CD4-positive, alpha-beta T cell treated with Interleukin-10 for 1 hour (primary cell): ENCODE results near the gene SP4.
"Not testable (repeated sequence)": the region's sequence is repeated elsewhere in the genome, so short reads cannot be mapped to it uniquely, and the experiment has no call there.

Source experiments
- DNase-seq: peaks from one replicate; pipeline ENCODE4 v3.0.0-alpha.2; 2020

SP4 gene

DNA sequence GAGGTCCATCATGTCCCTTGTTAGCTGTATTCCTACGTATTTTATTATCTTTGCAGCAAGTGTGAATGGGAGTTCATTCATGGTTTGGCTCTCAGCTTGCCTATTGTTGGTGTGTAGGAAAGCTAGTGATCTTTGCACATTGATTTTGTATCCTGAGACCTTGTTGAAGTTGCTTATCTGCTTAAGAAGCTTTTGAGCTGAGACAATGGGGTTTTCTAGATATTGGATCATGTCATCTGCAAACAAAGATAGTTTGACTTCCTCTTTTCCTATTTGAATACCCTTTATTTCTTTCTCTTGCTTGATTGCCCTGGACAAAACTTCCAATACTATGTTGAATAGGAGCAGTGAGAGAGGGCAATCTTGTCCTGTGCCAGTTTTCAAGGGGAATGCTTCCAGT, 104.6 kb downstream of the SP4 start:
- DNase-seq: not testable (repeated sequence)

DNA sequence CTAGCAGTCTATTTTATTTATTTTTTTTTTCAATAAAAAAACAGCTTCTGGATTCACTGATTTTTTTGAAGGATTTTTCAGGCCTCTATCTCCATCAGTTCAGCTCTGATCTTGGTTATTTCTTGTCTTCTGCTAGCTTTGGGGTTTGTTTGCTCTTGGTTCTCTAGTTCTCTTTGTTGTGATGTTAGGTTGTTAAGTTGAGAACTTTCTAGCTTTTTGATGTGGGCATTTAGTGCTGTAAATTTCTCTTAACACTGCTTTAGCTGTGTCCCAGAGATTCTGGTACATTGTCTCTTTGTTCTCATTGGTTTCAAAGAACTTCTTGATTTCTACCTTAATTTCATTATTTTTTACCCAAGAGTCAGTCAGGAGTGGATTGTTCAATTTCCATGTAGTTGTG, 105.8 kb downstream of the SP4 start:
- not testable (repeated sequence) for DNase-seq

DNA sequence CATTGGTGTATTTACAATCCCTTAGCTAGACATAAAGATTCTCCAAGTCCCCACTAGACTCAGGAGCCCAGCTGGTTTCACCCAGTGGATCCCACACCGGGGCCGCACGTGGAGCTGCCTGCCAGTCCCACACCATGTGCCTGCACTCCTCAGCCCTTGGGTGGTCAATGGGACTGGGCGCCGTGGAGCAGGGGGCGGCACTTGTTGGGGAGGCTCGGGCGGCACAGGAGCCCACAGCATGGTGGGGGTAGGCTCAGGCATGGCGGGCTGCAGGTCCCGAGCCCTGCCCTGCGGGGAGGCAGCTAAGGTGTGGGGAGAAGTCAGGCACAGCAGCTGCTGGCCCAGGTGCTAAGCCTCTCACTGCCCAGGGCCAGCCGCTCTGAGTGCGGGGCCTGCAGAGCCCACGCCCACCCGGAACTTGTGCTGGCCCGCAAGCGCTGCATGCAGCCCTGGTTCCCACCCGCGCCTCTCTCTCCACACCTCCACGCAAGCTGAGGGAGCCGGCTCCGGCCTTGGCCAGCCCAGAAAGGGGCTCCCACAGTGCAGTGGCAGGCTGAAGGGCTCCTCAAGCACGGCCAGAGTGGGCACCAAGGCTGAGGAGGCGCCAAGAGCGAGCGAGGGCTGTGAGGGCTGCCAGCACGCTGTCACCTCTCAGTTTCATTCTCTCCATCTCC, 108.7 kb downstream of the SP4 start:
- DNase-seq: not testable (repeated sequence)

DNA sequence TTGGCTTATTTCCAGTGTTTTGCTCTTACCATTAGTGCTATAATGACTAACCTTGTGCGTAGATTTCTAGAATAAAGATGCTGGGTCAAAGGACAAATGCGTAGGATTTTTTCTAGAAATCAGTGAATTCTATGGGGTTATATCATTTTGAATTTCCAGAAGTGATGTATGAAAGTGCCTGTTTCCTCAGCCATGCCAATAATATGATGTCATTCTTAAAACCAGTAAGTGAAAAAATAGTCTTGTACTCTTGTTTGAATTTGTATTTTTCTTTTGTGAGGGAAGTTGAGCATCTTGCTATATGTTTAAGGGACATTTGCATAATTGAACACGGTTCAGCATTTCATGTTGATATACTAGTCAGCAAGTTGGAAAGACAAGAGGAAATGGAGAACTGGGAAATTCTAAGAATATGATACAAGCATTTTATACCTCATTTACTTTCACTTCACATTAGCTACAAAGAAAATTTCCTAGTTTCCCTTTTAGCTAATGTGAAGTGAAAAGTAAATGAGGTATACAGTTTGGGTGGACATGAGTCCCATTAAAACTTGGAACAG, 111.1 kb downstream of the SP4 start:
- DNase-seq: no peak

DNA sequence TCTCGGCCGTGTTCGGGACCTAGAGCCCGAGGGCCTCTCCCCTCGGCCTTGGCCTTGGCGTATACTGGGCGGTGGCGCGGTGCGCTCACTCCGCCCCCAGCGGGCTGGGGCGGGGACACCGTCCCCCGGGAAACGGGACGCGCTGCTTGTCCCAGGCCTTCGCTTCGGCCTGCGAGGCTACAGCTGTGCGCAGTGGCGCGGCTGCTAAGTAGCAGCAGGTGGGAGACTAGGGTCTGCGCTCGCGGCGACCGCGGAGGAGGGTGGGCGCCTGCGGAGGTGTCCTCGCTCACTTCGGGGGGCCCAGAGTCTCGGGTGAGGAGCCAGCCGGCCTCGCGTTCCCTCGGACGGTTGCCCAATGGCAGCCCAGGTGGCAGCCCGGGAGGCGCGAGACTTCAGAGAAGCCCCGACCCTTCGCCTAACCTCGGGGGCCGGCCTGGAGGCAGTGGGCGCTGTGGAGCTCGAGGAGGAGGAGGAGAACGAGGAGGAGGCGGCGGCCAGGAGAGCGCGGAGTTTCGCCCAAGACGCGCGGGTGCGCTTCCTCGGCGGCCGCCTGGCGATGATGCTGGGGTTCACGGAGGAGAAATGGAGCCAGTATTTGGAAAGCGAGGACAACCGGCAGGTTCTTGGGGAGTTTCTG, 115.1 kb downstream of the SP4 start, which contains the start of gene DNAH11:
DNAH11 (plus strand) TSS at position 149 of the 637 bp plus-strand sequence; CDS start at position 356, 207 bp downstream.
- DNase-seq: no peak

DNA sequence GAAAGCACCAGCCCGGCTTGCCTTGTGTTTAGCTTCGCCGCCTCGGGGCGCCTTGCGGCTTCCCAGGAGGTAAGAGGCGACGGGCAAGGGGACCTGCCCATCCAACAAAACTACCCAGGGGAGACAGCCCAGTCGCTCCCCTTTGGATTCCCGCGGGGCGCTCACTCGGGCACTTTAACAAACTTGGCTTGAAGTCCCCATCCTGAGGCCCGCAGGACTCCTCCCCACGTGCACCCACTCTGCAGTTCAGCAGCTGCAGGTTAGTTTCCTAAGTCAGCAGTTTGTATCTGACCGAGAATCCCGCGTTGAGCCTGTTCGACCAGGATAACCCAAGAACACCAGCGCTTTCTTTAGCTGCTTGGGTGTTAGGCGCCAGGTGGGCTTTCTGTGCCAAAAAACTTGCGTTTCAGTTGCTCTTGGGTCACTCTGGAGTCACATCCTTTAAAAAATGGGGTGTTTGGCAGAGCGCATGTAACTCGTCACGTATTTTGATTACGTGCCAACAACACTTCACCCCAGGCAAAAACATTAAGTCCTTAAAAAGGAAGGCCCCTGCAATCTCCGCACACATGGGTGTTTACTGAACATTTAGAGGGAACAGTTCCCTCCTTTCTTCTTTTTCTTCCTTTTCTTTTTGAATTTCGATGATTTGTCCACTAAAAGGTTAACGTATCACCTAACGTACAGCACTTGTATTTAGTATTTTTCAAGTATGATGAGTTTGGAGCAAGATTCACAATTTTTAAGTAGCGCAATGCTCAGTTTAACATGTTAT, 115.8 kb downstream of the SP4 start:
- DNase-seq: no peak

DNA sequence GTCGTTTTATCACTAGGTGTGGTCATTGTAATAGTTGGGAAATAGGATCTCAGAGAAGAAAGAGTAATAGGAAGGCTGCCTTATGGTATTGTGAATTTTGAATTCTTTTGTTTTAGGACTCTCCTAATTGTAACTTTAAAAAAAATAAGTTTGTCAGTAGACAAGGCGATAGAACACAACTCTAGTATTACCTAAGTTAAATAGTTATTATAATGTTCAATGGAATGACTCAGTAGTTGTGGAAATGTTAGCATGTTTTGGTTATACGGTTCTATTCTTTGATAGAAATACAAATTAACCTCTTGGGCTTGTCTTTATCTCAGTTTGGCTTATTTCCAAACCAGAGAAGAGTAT, 116.4 kb downstream of the SP4 start:
- no peak for DNase-seq

DNA sequence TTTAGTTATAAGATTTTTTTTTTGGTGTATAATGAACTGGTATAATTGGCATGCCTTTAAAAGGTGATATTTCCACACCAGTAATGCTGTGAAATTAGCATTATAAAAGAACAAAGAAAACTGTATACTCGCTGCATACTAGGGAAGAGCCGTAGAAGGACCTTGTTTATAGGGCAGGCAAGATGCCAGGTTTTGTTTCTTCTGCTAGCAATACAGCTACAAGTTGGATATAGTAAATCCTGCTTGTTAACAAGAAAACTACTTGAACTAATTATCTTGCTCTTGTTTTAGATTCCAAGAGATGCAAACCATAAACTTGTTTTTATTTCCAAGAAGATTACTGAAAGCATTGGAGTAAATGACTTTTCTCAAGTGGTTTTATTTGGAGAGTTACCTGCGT, 116.8 kb downstream of the SP4 start:
- no peak for DNase-seq

DNA sequence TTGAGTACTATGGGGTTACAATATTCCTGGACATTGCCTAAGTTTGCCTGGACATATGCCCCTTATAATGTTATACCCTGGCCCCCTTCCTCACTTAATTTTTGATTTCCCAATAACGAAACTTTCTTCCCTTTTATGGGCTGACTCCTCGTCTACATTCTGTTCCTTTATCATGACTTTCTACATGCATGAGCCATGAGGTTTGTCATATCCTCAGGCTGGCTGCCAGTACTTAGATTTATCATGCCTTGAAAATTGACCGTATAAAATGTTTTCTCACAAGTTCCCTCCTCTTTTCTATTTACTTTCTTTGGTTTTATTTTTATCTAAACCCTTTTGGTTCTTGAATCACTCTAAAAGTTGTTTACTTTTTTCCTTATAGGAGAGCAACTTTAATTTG, 119.6 kb downstream of the SP4 start:
- DNase-seq: no peak

DNA sequence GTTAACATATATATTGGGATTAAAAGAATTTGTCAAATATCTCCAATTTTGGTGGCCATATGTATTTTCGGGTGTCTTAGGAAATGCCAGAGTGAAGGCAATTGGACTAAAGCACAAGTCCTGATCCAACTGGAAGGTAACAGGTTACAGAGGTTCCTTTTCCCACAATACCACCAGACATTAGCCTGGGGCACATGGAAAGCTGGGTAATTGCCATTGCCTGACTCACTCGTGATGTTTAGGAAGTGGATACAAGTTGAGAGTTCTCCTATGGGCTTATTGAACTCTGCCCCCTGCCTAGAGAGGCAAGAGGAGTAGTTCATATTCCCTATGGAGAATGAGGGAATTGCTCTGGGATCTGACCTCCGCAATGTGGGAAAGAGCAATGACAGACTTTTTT, 120.6 kb downstream of the SP4 start:
- no peak for DNase-seq

DNA sequence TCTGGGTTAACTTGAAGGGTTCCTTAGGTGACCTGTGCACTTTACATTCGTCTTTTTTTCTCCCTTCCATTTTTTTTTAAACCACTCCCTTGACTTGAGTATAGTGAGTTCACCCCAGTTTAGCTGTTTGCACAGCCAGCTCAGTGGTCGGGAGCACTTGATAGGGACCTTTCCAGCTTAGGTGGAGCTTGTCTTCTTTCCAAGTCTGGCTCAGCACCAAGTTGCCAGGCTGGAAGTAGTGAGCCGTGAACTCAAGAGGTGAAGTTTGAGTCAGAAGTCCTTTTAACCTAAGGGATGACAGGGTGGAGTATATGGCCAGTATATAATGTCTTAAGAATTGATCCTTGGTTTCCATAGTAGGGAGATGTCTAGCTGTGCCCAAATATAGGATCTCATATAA, 122.2 kb downstream of the SP4 start:
- DNase-seq: no peak

DNA sequence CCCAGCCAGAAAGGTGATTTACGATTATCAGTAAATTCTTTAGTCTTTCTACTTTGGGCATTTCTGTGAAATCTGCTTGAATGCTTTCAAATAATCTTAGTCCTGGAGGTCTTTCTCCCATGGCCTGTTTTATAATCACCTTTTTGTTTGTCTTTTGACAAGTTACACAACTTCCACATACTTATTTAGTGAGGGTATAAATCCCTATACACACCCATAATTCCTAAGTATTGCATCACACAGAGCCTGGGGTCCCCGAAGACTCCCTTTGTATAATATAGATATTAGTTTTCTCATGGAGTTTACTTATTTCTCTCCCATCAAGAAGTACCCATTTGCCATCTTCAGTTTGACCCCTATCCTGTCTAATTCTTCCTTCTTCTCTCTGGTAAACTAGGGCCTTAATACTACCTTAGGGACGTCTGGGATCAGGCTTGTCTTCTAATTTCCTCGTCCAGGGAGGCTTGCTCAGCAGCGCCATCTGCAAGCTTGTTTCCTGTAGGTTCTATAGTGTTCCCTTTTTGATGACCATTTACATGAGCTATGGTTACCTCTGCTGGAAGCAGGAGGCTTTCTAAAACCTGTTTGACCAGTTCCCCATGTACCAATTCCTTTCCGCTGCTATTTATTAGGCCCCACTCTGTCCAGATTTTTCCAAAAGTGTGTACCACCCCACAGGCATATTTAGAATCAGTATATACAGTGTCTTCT, 123.1 kb downstream of the SP4 start:
- no peak for DNase-seq

DNA sequence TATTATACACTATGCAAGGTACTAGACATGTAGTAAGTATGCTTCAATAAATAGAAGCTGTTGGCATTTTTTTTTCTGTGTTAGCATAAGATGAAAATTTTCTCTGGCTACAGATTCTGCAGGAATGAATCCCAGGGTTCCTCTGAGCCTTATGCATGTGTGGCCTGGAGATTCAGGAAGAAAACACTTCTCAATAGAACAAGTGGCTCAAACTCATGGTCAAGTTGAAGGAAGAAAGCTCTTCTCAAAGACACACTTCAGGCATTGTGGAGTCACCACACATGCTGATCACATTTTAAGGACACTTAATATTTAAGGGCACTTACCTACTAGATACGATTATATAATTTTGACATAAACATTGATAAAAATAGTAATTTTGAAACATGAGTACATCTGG, 134.5 kb downstream of the SP4 start:
- no peak for DNase-seq
